Stimulated activated CD4-positive, alpha-beta T cell treated with anti-CD3 and anti-CD28 coated beads, Interleukin-4, amount 100 ng/mL, for 4 hours (primary cell): Measurements from ENCODE around the gene P4HTM.

ENCODE experiments used
- DNase-seq, 2 experiments: peaks; one replicate each; pipeline ENCODE4 v3.0.0-alpha.2; 2020

P4HTM gene

GRCh38 chr3:48989796-48990635 lies at the start of gene P4HTM:
Gene P4HTM (plus strand): TSS chr3:48990241. CDS start chr3:48990257, 16 bp downstream.
- peak; percentile 82 to 90 for DNase-seq

GRCh38 chr3:48945432-48945831 lies 44.6 kb upstream of the P4HTM start:
- no peak for DNase-seq

- no peak for DNase-seq
Measured at GRCh38 chr3:48945891-48946549, 44.0 kb upstream of the P4HTM start.

GRCh38 chr3:48949376-48949717 lies 40.7 kb upstream of the P4HTM start:
- DNase-seq, result no peak

- no peak for DNase-seq
Measured at GRCh38 chr3:48950051-48950450, 40.0 kb upstream of the P4HTM start.

GRCh38 chr3:48951764-48952163 lies 38.3 kb upstream of the P4HTM start:
- DNase-seq, result no peak

GRCh38 chr3:48952510-48953118 lies 37.4 kb upstream of the P4HTM start:
- DNase-seq, result peak; percentile 24 to 40

- no peak for DNase-seq
Measured at GRCh38 chr3:48957006-48957705, 32.9 kb upstream of the P4HTM start.

GRCh38 chr3:48960841-48961413 lies 29.1 kb upstream of the P4HTM start:
- no peak for DNase-seq

- DNase-seq, result no peak
Measured at GRCh38 chr3:48962340-48962739, 27.7 kb upstream of the P4HTM start.

- no peak for DNase-seq
Measured at GRCh38 chr3:48962939-48963338, 27.1 kb upstream of the P4HTM start.

GRCh38 chr3:48963591-48963990 lies 26.4 kb upstream of the P4HTM start:
- DNase-seq, result no peak

GRCh38 chr3:48966367-48966766 lies 23.7 kb upstream of the P4HTM start:
- DNase-seq, result no peak

- DNase-seq, result peak; percentile 31 to 44
Measured at GRCh38 chr3:48966876-48967361, 23.1 kb upstream of the P4HTM start.

- no peak for DNase-seq
Measured at GRCh38 chr3:48970586-48970985, 19.5 kb upstream of the P4HTM start.

GRCh38 chr3:48974076-48974864 lies 15.8 kb upstream of the P4HTM start:
- no peak for DNase-seq

GRCh38 chr3:48979451-48979850 lies 10.6 kb upstream of the P4HTM start:
- DNase-seq, result no peak

GRCh38 chr3:48980295-48980694 lies 9.7 kb upstream of the P4HTM start:
- no peak for DNase-seq

- DNase-seq, result no peak
Measured at GRCh38 chr3:48982016-48982415, 8.0 kb upstream of the P4HTM start.

GRCh38 chr3:48982686-48983085 lies 7.4 kb upstream of the P4HTM start:
- no peak for DNase-seq

GRCh38 chr3:48983096-48983495 lies 6.9 kb upstream of the P4HTM start:
- DNase-seq, result no peak

- no peak for DNase-seq
Measured at GRCh38 chr3:48984663-48985062, 5.4 kb upstream of the P4HTM start.
